BLaER1 (cell line): ENCODE measurements around the gene NUCB1.
"Not testable (repeated sequence)": the region's sequence is repeated elsewhere in the genome, so short reads cannot be mapped to it uniquely, and the experiment has no call there.

Experiments
- H3K27ac ChIP-seq: shearing (Covaris generic); formaldehyde crosslinking; 2 replicates; pipeline ENCODE4 v1.8.1; 2022
- H3K27me3 ChIP-seq: shearing (Covaris generic); formaldehyde crosslinking; 2 replicates; pipeline ENCODE4 v1.8.1; 2022
- H3K36me3 ChIP-seq: shearing (Covaris generic); formaldehyde crosslinking; 2 replicates; pipeline ENCODE4 v1.8.1; 2022
- H3K4me1 ChIP-seq: shearing (Covaris generic); formaldehyde crosslinking; 2 replicates; pipeline ENCODE4 v1.8.1; 2022
- H3K4me2 ChIP-seq: shearing (Covaris generic); formaldehyde crosslinking; 2 replicates; pipeline ENCODE4 v1.8.1; 2022
- H3K4me3 ChIP-seq: shearing (Covaris generic); formaldehyde crosslinking; 2 replicates; pipeline ENCODE4 v1.8.1; 2022
- H3K9ac ChIP-seq: shearing (Covaris generic); formaldehyde crosslinking; 2 replicates; pipeline ENCODE4 v1.8.1; 2022
- H3K9me3 ChIP-seq: shearing (Covaris generic); formaldehyde crosslinking; 2 replicates; pipeline ENCODE4 v1.8.1; 2022
- H4K20me1 ChIP-seq: shearing (Covaris generic); formaldehyde crosslinking; 2 replicates; pipeline ENCODE4 v1.8.1; 2022
- Cebpa-rat ChIP-seq: shearing (Covaris generic); IDR thresholded peaks from 2 replicates; pipeline ENCODE4 v1.8.1; 2022

NUCB1 gene

DNA sequence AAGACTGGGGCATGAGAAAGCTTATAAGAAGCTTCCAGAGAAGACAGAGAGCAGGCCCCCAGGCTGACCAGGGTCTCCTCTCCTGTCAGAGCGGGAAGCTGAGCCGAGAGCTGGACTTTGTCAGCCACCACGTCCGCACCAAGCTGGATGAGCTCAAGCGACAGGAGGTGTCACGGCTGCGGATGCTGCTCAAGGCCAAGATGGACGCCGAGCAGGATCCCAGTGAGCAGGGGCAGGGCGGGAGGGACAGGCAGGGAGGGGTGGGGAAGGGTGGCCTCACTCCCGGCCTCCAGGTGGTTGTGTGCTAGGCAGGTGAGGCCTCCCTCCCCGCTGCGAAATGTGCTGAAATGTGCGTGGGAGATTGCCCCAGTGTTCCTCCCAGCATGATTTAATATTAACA is 5.6 kb downstream of the NUCB1 start:
- no peak overlapping the region for H3K4me2 ChIP-seq
- no peak overlapping the region for H3K4me3 ChIP-seq
- peaks cover 77% of the 10 kb centered on the region for H3K36me3 ChIP-seq
- no peaks in the 10 kb centered on the region for H3K27me3 ChIP-seq
- no peak for TF ChIP-seq Cebpa-rat
- H3K9me3 ChIP-seq = no peaks in the 10 kb centered on the region
- peaks cover 28% of the 10 kb centered on the region for H3K4me1 ChIP-seq
- H4K20me1 ChIP-seq = no peaks in the 10 kb centered on the region
- H3K9ac ChIP-seq = no peak overlapping the region
- H3K27ac ChIP-seq = no peak overlapping the region

DNA sequence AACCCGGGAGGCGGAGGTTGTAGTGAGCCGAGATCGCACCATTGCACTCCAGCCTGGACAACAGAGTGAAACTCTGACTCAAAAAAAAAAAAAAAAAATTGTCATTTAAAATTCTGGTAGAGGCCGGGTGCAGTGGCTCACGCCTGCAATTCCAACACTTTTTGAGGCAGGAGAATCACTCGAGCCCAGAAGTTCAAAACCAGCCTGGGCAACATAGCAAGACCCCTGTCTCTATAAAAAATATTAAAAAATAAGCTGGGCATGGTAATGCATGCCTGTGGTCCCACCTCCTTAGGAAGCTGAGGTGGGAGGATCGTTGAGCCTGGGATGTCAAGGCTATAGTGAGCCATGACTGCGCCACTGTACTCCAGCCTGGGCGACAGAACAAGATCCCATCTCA is 6.2 kb downstream of the NUCB1 start:
- no peak for TF ChIP-seq Cebpa-rat
- Histone ChIP-seq H3K27ac (no peak overlapping the region), H3K9ac (no peak overlapping the region), H3K36me3 (peaks cover 83% of the 10 kb centered on the region), H3K27me3 (no peaks in the 10 kb centered on the region), H3K4me1 (peaks cover 22% of the 10 kb centered on the region), H4K20me1 (no peaks in the 10 kb centered on the region), H3K9me3 (no peaks in the 10 kb centered on the region), H3K4me3 (no peak overlapping the region), H3K4me2 (no peak overlapping the region)

DNA sequence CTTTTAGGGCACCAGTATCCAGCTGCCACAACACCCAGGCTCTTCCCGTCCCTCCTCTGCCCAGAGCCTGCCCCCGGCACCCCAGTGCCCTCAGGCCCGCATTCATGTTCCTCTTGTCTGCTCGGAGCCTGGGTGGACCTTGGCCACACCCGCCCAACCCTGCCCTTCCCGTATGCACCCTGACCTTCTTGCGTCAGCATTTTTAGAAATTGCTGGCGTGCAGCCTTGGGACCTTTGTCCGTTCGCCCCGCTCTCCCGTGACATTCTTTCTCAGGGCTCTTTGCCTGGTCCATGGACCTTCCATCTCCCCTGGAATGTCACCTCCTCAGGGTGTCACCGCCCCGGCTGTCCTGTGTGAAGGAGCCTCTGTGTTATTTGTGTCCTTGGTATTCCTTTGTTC is 7.6 kb downstream of the NUCB1 start:
- H3K27ac ChIP-seq = no peak overlapping the region
- no peaks in the 10 kb centered on the region for H4K20me1 ChIP-seq
- no peak overlapping the region for H3K9ac ChIP-seq
- TF ChIP-seq Cebpa-rat = no peak
- H3K36me3 ChIP-seq = peaks cover 87% of the 10 kb centered on the region
- no peak overlapping the region for H3K4me3 ChIP-seq
- no peak overlapping the region for H3K4me2 ChIP-seq
- no peaks in the 10 kb centered on the region for H3K27me3 ChIP-seq
- H3K9me3 ChIP-seq = no peaks in the 10 kb centered on the region
- peaks cover 17% of the 10 kb centered on the region for H3K4me1 ChIP-seq

DNA sequence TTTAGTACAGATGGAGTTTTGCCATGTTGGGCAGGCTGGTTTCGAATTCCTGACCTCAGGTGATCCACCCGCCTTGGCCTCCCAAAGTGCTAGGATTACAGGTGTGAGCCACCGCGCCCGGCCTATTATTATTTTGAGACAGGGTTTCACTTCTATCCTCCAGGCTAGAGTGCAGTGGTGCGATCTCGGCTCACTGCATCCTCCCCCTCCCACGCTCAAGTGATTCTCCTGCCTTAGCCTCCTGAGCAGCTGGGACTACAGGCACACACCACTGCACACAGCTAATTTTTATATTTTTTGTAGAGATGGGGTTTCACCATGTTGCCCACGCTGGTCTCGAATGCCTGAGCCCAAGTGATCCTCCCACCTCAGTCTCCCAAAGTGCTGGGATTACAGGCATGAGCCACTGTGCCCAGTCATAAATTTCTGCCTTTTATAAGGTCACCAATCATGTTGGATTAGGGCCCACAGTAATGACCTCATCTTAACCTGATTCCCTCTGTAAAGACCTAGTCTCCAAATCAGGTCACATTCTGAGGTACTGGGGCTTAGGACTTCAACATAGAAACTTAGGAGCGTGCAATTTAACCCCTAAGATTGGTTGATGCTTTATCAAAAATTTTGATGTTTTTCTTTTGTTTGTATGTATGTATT is 9.4 kb downstream of the NUCB1 start:
- H3K9ac ChIP-seq, H3K9me3 ChIP-seq, H3K4me3 ChIP-seq, H3K27ac ChIP-seq, H4K20me1 ChIP-seq, H3K27me3 ChIP-seq: not testable (repeated sequence)
- Histone ChIP-seq H3K4me2 (peak overlapping the region; percentile 34), H3K36me3 (peaks cover 99% of the 10 kb centered on the region), H3K4me1 (peaks cover 17% of the 10 kb centered on the region)

DNA sequence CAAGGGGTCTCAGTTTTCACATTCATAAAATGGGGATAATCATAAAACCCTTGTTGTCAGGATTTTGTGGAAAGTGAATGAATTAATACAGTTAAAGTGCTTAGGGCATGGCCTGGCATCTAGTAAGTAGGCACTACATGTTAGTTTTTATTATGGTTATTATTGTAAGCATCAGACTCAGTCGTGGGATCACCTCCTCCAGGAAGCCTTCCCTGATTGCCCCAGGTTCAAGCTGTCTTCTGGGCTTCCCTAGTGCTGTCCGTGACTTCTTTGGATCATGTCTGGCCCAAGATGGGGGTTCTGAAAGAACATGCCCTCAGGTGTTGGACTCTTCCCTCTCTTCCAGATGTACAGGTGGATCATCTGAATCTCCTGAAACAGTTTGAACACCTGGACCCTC is 10.7 kb downstream of the NUCB1 start:
- no peak overlapping the region for H3K9ac ChIP-seq

DNA sequence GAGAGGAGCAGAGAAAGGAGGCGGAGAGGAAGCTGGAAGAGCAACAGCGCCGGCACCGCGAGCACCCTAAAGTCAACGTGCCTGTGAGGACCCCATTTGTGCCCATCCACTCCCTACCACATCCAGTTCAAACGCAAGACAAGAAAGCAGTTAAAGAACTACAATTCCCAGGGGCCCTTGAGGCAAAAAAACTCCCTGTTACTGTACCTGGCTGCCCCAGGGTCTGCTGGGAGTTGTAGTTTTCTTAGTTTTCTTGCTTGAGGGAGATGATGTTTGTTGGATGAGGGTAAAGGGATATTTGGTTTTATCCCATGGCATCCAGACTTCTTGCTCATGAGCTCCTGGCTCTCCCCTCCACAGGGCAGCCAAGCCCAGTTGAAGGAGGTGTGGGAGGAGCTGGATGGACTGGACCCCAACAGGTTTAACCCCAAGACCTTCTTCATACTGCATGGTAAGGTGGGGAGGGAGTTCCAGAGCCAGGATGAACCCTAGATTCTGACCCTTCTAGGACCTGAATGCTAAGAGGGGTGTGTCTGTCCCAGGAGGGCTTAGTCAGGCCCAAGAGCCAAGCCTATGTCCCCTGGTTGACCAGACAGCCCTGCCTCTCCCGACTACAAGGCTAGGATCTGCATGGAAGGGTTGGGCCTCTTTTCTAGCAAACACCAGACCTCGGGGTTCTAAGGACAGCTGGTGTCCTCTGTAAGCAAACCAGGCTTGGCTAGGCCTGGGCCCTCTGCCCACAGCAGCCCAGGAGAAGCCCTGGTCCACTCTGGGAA is 13.2 kb downstream of the NUCB1 start:
- Histone ChIP-seq H3K9me3 (no peaks in the 10 kb centered on the region), H3K9ac (no peak overlapping the region), H3K27ac (no peak overlapping the region)

More for the DNA sequence above, 10.7 kb downstream of the NUCB1 start:
- TF ChIP-seq Cebpa-rat = no peak
- Histone ChIP-seq H4K20me1 (no peaks in the 10 kb centered on the region), H3K27ac (no peak overlapping the region), H3K4me3 (no peak overlapping the region), H3K4me2 (no peak overlapping the region), H3K9me3 (no peaks in the 10 kb centered on the region), H3K27me3 (no peaks in the 10 kb centered on the region), H3K36me3 (peaks cover 100% of the 10 kb centered on the region), H3K4me1 (peaks cover 17% of the 10 kb centered on the region)

DNA sequence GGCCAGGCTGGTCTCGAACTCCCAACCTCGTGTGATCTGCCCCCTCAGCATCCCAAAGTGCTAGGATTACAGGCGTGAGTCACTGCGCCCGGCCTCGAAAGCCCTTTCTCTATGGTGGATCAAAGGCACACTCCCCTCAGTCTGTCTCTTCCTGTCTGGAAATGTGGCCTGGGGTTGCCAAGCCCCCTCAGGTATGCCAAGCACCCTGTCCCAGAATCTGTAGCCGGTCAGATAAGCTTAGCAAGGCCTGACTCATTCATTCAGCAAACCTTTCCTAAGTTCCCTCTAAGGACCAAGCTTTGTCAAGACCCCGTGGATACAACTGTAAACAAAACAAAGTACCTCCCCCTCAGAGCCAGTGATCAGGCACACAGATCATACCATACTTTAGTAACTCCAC is 14.1 kb downstream of the NUCB1 start:
- H3K9ac ChIP-seq = no peak overlapping the region
- no peak overlapping the region for H3K4me2 ChIP-seq
- peaks cover 28% of the 10 kb centered on the region for H3K4me1 ChIP-seq
- H3K9me3 ChIP-seq = no peaks in the 10 kb centered on the region
- peaks cover 100% of the 10 kb centered on the region for H3K36me3 ChIP-seq
- TF ChIP-seq Cebpa-rat = no peak
- no peaks in the 10 kb centered on the region for H3K27me3 ChIP-seq
- H3K27ac ChIP-seq = no peak overlapping the region
- no peaks in the 10 kb centered on the region for H4K20me1 ChIP-seq
- no peak overlapping the region for H3K4me3 ChIP-seq

More for the DNA sequence above, 13.2 kb downstream of the NUCB1 start:
- Histone ChIP-seq H3K4me3 (no peak overlapping the region), H3K4me1 (peaks cover 30% of the 10 kb centered on the region), H3K4me2 (no peak overlapping the region), H3K27me3 (no peaks in the 10 kb centered on the region), H4K20me1 (no peaks in the 10 kb centered on the region), H3K36me3 (peaks cover 100% of the 10 kb centered on the region)
- no peak for TF ChIP-seq Cebpa-rat

DNA sequence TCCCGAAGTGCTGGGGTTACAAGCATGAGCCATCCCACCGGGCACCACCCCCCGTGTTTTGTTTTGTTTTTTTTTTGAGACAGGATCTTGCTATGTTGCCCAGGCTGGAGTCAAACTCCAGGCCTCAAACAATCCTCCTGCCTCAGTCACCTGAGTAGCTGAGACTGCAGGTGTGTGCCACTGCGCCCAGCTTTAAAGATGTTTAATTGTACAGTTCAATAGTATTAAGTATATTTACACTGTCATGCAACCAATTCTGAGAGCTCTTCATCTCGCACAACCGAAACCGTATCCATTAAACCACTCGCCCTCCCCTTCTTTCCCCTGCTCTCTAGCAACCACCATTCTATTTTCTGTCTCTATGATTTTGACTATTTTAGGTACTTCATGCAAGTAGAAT is 15.6 kb downstream of the NUCB1 start:
- H3K4me3 ChIP-seq = no peak overlapping the region
- peaks cover 99% of the 10 kb centered on the region for H3K36me3 ChIP-seq
- H3K4me2 ChIP-seq = no peak overlapping the region
- no peak overlapping the region for H3K9ac ChIP-seq
- peaks cover 19% of the 10 kb centered on the region for H3K4me1 ChIP-seq
- TF ChIP-seq Cebpa-rat = no peak
- no peaks in the 10 kb centered on the region for H4K20me1 ChIP-seq
- H3K27me3 ChIP-seq = no peaks in the 10 kb centered on the region
- H3K27ac ChIP-seq = no peak overlapping the region
- no peaks in the 10 kb centered on the region for H3K9me3 ChIP-seq

DNA sequence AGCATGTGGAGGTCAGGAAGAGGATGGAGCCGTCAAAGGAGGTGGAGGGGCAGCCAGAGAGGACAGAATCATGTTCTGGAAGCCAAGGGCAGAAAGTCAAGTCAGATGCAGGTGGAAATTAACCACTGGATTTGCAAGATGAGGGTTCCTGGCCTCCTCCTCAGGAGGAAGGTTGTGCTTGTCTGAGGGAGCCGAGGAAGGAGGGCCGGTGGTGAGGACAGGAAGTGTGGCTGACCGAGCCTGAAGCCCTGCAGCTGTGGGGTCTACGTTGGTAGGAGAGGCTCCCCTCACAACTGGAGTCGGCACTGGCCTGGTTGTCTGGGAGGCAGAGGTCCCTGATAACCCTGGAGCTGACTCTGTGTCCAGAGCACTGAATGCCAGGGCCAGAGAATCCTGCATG is 18.0 kb downstream of the NUCB1 start:
- Histone ChIP-seq H3K4me1 (peaks cover 19% of the 10 kb centered on the region), H3K27me3 (no peaks in the 10 kb centered on the region), H3K4me2 (peak overlapping the region; percentile 81), H3K4me3 (0 out of 2 replicates have a peak overlapping the region, but pooled peaks have one; percentile 33), H3K9me3 (no peaks in the 10 kb centered on the region), H3K36me3 (peaks cover 97% of the 10 kb centered on the region), H3K9ac (peak overlapping the region; percentile 67), H3K27ac (peak overlapping the region; percentile 85), H4K20me1 (no peaks in the 10 kb centered on the region)
- no peak for TF ChIP-seq Cebpa-rat

DNA sequence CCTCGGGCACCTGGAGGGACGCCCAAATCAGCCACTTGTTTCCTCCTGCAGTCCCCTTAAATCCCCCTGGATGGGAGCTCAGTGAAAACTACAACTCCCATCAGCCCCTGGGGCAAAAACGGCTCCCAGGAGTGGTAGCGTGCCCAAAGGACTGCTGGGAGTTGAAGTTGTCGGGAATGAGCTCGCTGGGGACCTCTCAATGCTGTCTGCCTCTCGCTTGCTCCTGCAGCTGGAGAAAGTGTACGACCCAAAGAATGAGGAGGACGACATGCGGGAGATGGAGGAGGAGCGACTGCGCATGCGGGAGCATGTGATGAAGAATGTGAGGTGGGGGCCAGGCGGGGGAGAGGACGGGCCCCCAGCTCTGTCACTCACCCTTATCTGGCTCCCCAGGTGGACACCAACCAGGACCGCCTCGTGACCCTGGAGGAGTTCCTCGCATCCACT is 18.7 kb downstream of the NUCB1 start:
- peaks cover 19% of the 10 kb centered on the region for H3K4me1 ChIP-seq
- H4K20me1 ChIP-seq = no peaks in the 10 kb centered on the region
- no peaks in the 10 kb centered on the region for H3K27me3 ChIP-seq
- H3K4me2 ChIP-seq = peak overlapping the region; percentile 81
- H3K9me3 ChIP-seq = no peaks in the 10 kb centered on the region
- H3K27ac ChIP-seq = peak overlapping the region; percentile 85
- no peak overlapping the region for H3K4me3 ChIP-seq
- H3K9ac ChIP-seq = no peak overlapping the region
- peaks cover 96% of the 10 kb centered on the region for H3K36me3 ChIP-seq
- TF ChIP-seq Cebpa-rat = no peak

DNA sequence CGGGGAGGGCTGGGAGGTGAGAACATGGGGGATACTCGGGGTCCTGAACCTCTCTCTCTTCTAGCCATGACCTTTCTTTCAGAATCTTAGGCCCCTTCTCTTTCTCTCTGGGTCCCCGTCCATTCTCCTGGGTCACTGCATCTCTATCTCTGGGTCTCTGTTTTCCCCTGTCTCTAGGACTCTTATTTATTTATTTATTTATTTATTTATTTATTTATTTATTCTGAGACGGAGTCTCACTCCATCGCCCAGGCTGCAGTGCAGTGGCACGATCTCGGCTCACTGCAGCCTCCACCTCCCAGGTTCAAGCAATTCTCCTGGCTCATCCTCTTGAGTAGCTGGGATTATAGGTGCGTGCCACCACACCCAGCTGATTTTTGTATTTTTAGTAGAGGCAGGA is 19.2 kb downstream of the NUCB1 start:
- H3K9ac ChIP-seq, H3K27ac ChIP-seq, H3K4me2 ChIP-seq, H3K4me3 ChIP-seq, H3K27me3 ChIP-seq, H4K20me1 ChIP-seq, H3K9me3 ChIP-seq: not testable (repeated sequence)
- peaks cover 91% of the 10 kb centered on the region for H3K36me3 ChIP-seq
- H3K4me1 ChIP-seq = peaks cover 19% of the 10 kb centered on the region
